ENCODE results near the gene INSIG1. TPM values are rescaled to one million over a fixed set of nuclear protein-coding genes. Genes with fewer than 3 reads are reported as not detected.

Gene INSIG1
- total RNA-seq, 1 experiment from 2014 or later = 32.3 TPM

GRCh38 chr7:155313096-155313495 lies 15.4 kb downstream of the INSIG1 start:
- H3K4me3 Mint-ChIP-seq = no peak overlapping the region
- no peaks in the 10 kb centered on the region for H3K27me3 Mint-ChIP-seq (ENCODE audit: low read depth)
- no peaks in the 10 kb centered on the region for H3K9me3 Mint-ChIP-seq
- peaks cover 19% of the 10 kb centered on the region for H3K36me3 Mint-ChIP-seq
- DNase-seq (ENCODE audit: low spot score) (no peak), ATAC-seq (no peak)
- no peaks in the 10 kb centered on the region for H3K4me1 Mint-ChIP-seq
- ChIA-PET CTCF (no interaction called here), POLR2A (no interaction called here)
- TF ChIP-seq, protein P1, sequence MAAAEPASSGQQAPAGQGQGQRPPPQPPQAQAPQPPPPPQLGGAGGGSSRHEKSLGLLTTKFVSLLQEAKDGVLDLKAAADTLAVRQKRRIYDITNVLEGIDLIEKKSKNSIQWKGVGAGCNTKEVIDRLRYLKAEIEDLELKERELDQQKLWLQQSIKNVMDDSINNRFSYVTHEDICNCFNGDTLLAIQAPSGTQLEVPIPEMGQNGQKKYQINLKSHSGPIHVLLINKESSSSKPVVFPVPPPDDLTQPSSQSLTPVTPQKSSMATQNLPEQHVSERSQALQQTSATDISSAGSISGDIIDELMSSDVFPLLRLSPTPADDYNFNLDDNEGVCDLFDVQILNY (CRISPR knock-in tag; IDR thresholded peaks at IDR 0.05) = no peak
- no peak for TF ChIP-seq ZBTB21 (CRISPR knock-in tag; IDR thresholded peaks at IDR 0.05; ENCODE audit: borderline replicate concordance)
- TF ChIP-seq, protein P2, sequence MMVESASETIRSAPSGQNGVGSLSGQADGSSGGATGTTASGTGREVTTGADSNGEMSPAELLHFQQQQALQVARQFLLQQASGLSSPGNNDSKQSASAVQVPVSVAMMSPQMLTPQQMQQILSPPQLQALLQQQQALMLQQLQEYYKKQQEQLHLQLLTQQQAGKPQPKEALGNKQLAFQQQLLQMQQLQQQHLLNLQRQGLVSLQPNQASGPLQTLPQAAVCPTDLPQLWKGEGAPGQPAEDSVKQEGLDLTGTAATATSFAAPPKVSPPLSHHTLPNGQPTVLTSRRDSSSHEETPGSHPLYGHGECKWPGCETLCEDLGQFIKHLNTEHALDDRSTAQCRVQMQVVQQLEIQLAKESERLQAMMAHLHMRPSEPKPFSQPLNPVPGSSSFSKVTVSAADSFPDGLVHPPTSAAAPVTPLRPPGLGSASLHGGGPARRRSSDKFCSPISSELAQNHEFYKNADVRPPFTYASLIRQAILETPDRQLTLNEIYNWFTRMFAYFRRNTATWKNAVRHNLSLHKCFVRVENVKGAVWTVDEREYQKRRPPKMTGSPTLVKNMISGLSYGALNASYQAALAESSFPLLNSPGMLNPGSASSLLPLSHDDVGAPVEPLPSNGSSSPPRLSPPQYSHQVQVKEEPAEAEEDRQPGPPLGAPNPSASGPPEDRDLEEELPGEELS (CRISPR knock-in tag; IDR thresholded peaks at IDR 0.05) = no peak
- TF ChIP-seq ATF1 (CRISPR knock-in tag; IDR thresholded peaks at IDR 0.05) = no peak
- TF ChIP-seq ZNF219 (CRISPR knock-in tag; IDR thresholded peaks at IDR 0.05; ENCODE audit: borderline replicate concordance) = no peak
- no peak overlapping the region for H3K27ac Mint-ChIP-seq

DNA sequence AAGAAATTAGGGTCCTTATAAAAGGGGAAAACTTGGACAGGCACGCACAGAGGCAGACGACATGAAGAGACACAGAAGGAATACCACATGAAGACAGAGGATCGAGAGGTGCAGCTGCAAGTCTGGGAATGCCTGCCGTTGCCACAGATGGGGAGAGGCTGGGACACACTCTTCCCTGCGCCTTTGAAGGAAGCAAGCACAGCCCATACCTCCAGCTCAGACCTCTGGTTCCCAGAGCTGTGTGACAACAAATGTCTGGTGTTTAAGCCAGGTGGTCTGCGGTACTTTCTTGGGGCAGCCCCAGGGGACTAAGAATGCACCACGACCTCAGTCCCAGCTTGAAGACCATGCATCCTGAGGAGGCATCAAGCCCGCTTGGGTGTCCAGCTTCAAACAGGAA lies 18.3 kb downstream of the INSIG1 start:
- H3K9me3 Mint-ChIP-seq = no peaks in the 10 kb centered on the region
- POLR2A ChIA-PET = no interaction called here
- H3K4me3 Mint-ChIP-seq = no peak overlapping the region
- H3K36me3 Mint-ChIP-seq = no peaks in the 10 kb centered on the region
- DNase-seq (ENCODE audit: low spot score) (no peak), ATAC-seq (no peak)
- no peak overlapping the region for H3K27ac Mint-ChIP-seq
- CTCF ChIA-PET = no interaction called here
- H3K27me3 Mint-ChIP-seq (ENCODE audit: low read depth) = no peaks in the 10 kb centered on the region
- no peaks in the 10 kb centered on the region for H3K4me1 Mint-ChIP-seq
- TF ChIP-seq, protein P3, sequence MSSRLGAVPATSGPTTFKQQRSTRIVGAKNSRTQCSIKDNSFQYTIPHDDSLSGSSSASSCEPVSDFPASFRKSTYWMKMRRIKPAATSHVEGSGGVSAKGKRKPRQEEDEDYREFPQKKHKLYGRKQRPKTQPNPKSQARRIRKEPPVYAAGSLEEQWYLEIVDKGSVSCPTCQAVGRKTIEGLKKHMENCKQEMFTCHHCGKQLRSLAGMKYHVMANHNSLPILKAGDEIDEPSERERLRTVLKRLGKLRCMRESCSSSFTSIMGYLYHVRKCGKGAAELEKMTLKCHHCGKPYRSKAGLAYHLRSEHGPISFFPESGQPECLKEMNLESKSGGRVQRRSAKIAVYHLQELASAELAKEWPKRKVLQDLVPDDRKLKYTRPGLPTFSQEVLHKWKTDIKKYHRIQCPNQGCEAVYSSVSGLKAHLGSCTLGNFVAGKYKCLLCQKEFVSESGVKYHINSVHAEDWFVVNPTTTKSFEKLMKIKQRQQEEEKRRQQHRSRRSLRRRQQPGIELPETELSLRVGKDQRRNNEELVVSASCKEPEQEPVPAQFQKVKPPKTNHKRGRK (CRISPR knock-in tag; IDR thresholded peaks at IDR 0.05; ENCODE audit: borderline replicate concordance) = no peak
- TF ChIP-seq KAT7 (CRISPR knock-in tag; IDR thresholded peaks at IDR 0.05; ENCODE audit: borderline replicate concordance) = no peak
- TF ChIP-seq, protein P4, sequence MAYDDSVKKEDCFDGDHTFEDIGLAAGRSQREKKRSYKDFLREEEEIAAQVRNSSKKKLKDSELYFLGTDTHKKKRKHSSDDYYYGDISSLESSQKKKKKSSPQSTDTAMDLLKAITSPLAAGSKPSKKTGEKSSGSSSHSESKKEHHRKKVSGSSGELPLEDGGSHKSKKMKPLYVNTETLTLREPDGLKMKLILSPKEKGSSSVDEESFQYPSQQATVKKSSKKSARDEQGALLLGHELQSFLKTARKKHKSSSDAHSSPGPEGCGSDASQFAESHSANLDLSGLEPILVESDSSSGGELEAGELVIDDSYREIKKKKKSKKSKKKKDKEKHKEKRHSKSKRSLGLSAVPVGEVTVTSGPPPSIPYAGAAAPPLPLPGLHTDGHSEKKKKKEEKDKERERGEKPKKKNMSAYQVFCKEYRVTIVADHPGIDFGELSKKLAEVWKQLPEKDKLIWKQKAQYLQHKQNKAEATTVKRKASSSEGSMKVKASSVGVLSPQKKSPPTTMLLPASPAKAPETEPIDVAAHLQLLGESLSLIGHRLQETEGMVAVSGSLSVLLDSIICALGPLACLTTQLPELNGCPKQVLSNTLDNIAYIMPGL (CRISPR knock-in tag; IDR thresholded peaks at IDR 0.05) = no peak
- TF ChIP-seq, protein P1 (CRISPR knock-in tag; IDR thresholded peaks at IDR 0.05) = no peak
- TF ChIP-seq IRF2 (CRISPR knock-in tag; IDR thresholded peaks at IDR 0.05; ENCODE audit: borderline replicate concordance, low read depth) = no peak
- no peak for TF ChIP-seq MYBL2 (CRISPR knock-in tag; IDR thresholded peaks at IDR 0.05)
- no peak for TF ChIP-seq ELF4 (CRISPR knock-in tag; IDR thresholded peaks at IDR 0.05; ENCODE audit: low read depth)
- no peak for TF ChIP-seq E2F4 (CRISPR knock-in tag; IDR thresholded peaks at IDR 0.05; ENCODE audit: borderline replicate concordance, low read depth)
- no peak for TF ChIP-seq RELA (CRISPR knock-in tag; IDR thresholded peaks at IDR 0.05; ENCODE audit: borderline replicate concordance)
- no peak for TF ChIP-seq ARID4B (CRISPR knock-in tag; IDR thresholded peaks at IDR 0.05; ENCODE audit: borderline replicate concordance)
- TF ChIP-seq JAZF1 (CRISPR knock-in tag; IDR thresholded peaks at IDR 0.05) = no peak
- no peak for TF ChIP-seq ZNF219 (CRISPR knock-in tag; IDR thresholded peaks at IDR 0.05; ENCODE audit: borderline replicate concordance)
- TF ChIP-seq ZNF532 (CRISPR knock-in tag; IDR thresholded peaks at IDR 0.05; ENCODE audit: borderline replicate concordance) = no peak

All from WTC11 (cell line).